NB4 (cell line): ENCODE data around the gene LRRC26.

Experiments
- DNase-seq: peaks from one replicate; pipeline ENCODE4 v3.0.0; 2010; ENCODE audit warnings: low read depth
- H3K4me3 ChIP-seq: one replicate; pipeline ENCODE4 v1.5.1; 2011; ENCODE audit warnings: mild to moderate bottlenecking, low read depth, low read length, moderate library complexity
- CTCF ChIP-seq: IDR thresholded peaks from one replicate; pipeline ENCODE4 v1.5.1; 2012; ENCODE audit warnings: low read depth, low read length
- MYC ChIP-seq: IDR thresholded peaks from 2 replicates; pipeline ENCODE4 v1.6.1; 2011; ENCODE audit warnings: low read depth, low read length
- POLR2A ChIP-seq: IDR thresholded peaks from 2 replicates; pipeline ENCODE4 v1.6.1; 2011; ENCODE audit warnings: mild to moderate bottlenecking; ENCODE audit not compliant: insufficient read length; ENCODE audit errors: extremely low read depth
- TF ChIP-seq, protein P1 (sequence below): IDR thresholded peaks from 2 replicates; pipeline ENCODE4 v1.6.1; 2011; ENCODE audit warnings: low read depth, low read length

Gene LRRC26

GRCh38 chr9:137162505-137163364 is 7.1 kb downstream of the LRRC26 start:
- no peak overlapping the region for H3K4me3 ChIP-seq
- no peak for TF ChIP-seq MYC
- no peak for TF ChIP-seq POLR2A
- TF ChIP-seq CTCF = no peak
- TF ChIP-seq, protein P1, sequence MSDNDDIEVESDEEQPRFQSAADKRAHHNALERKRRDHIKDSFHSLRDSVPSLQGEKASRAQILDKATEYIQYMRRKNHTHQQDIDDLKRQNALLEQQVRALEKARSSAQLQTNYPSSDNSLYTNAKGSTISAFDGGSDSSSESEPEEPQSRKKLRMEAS = no peak
- no peak for DNase-seq

GRCh38 chr9:137161558-137162486 is 8.0 kb downstream of the LRRC26 start:
- no peak for DNase-seq
- TF ChIP-seq MYC (no peak), CTCF (no peak), POLR2A (no peak)
- TF ChIP-seq, protein P1 = no peak
- no peak overlapping the region for H3K4me3 ChIP-seq

DNA sequence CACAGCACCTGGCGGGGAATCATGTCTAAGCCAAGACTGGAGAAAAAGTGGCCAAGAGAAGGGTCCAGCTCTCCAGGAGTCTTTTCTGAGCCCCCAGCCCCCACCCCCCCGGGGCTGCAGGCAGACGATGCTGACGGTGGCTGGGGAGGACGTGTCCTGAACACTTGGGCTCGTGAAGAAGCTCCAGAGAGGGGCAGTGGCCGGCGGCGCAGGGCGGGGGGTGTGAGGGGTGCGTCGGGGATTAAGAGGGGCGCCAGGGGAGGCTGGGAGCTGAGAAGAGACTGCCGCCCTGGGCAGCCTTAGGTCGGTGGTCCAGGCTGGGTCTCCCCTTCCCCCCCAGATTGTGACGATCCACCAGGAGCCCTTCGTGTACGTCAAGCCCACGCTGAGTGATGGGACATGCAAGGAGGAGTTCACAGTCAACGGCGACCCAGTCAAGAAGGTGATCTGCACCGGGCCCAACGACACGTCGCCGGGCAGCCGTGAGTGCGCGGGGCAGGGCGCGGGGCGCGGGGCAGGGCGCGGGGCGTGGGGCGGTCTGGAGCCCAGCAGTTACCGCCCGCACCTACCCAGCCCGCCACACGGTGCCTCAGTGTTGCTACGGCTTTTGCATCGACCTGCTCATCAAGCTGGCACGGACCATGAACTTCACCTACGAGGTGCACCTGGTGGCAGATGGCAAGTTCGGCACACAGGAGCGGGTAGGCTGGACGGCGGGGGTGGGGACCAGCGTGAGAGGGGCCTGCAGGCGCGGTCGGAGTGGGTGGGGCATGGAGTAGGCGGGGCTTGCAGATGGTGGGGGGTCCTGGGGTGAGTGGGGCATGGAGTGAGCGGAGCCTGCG is 8.9 kb downstream of the LRRC26 start:
- DNase-seq = no peak
- no peak overlapping the region for H3K4me3 ChIP-seq
- TF ChIP-seq MYC = no peak
- no peak for TF ChIP-seq POLR2A
- TF ChIP-seq, protein P1 = no peak
- TF ChIP-seq CTCF = no peak

- no peak overlapping the region for H3K4me3 ChIP-seq
- no peak for DNase-seq
- TF ChIP-seq POLR2A (no peak), MYC (no peak), CTCF (no peak)
- TF ChIP-seq, protein P1 = no peak
Observed at GRCh38 chr9:137160054-137160425, 9.8 kb downstream of the LRRC26 start.
